GM12873 (cell line): ENCODE results near the gene APOBEC3F.

ENCODE experiments used
- CTCF ChIP-seq: IDR thresholded peaks from 2 replicates; pipeline ENCODE4 v1.5.1; 2012; ENCODE audit warnings: low read depth, mild to moderate bottlenecking, moderate library complexity, low read length, control low read depth; ENCODE audit not compliant: insufficient read depth; ENCODE audit errors: missing control alignments

APOBEC3F gene

GRCh38 chr22:39090426-39091064, 49.9 kb downstream of the APOBEC3F start:
- no peak for TF ChIP-seq CTCF

- TF ChIP-seq CTCF = no peak
These were observed 50.7 kb downstream of the APOBEC3F start for GRCh38 chr22:39091126-39092081.

- no peak for TF ChIP-seq CTCF
These were observed 51.6 kb downstream of the APOBEC3F start for GRCh38 chr22:39092111-39092862.

- TF ChIP-seq CTCF = no peak
These were observed 54.2 kb downstream of the APOBEC3F start for GRCh38 chr22:39094717-39095389.

GRCh38 chr22:39095971-39096370, 55.3 kb downstream of the APOBEC3F start:
- TF ChIP-seq CTCF = no peak

- TF ChIP-seq CTCF = no peak
These were observed 56.7 kb downstream of the APOBEC3F start, which contains the start of gene APOBEC3H for GRCh38 chr22:39097098-39098020. Gene APOBEC3H (plus strand): TSS chr22:39097244. CDS start chr22:39100279, 3,035 bp downstream.
